Hepatocyte (in vitro differentiated cells): ENCODE results near the gene FBF1.
"Not testable (repeated sequence)": the region's sequence is repeated elsewhere in the genome, so short reads cannot be mapped to it uniquely, and the experiment has no call there.

Source experiments
- CTCF ChIP-seq: fragments of 200-600 bp; sonication (generic); IDR thresholded peaks from 2 replicates; pipeline ENCODE4 v1.5.1; 2016; ENCODE audit warnings: antibody characterized with exemption, mild to moderate bottlenecking; ENCODE audit not compliant: poor library complexity
- EZH2phosphoT487 ChIP-seq: fragments of 200-600 bp; sonication (generic); IDR thresholded peaks from one replicate; pipeline ENCODE4 v1.6.1; 2018; ENCODE audit warnings: antibody characterized with exemption, mild to moderate bottlenecking, low read depth, moderate library complexity; ENCODE audit not compliant: unreplicated experiment, severe bottlenecking

DNA sequence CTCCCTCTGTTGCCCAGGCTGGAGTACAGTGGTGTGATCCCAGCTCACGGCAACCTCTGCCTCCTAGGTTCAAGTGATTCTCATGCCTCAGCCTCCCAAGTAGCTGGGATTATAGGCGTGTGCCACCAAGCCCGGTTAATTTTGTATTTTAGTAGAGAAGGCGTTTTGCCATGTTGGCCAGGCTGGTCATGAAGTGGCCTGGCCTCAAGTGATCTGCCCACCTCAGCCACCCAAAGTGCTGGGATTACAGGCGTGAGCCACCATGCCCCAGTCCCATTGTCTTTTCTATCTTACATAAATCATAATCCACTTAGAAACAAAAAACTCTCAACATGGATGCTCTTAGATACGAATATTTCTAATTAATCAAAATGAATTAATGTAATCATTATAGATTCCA lies 34.3 kb upstream of the FBF1 start:
- not testable (repeated sequence) for TF ChIP-seq CTCF, EZH2phosphoT487
